ENCODE measurements around the gene LYST.
"Not testable (repeated sequence)": the region's sequence is repeated elsewhere in the genome, so short reads cannot be mapped to it uniquely, and the experiment has no call there.

Gene LYST

GRCh38 chr1:235628316-235629005 is 238.2 kb downstream of the LYST start:
- no peak for DNase-seq

DNA sequence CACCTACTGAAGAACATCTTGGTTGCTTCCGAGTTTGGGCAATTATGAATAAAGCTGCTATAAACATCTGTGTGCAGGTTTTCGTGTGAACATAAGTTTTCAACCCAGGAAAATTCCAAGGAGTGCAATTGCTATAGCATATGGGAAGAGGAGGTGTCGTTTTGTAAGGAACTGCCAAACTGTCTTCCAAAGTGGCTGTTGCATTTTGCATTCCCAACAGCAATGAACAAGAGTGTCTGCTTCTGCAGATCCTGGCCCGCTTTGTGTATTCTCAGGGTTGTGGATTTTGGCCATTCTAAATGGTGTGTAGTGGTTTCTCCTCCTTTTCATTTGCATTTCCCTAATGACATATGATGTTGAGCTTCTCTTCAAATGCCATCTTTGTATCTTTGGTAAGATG is 240.9 kb downstream of the LYST start:
- no peak for DNase-seq

DNA sequence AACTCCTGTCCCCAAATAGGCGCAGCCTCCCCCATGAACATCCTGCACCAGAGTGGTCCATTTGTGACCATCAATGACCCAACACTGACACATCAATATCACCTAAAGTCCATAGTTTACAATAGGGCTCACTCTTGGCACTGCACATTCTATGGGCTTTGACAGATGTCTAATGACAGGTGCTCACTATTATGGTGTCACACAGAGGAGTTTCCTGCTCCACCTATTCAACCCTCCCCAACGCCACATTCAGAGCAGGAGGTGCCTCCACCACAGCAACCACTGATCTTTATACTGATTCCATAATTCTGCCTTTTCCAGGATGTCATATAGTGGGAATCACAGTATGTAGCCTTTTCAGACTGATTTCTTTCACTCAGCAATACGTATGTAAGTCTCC is 241.4 kb downstream of the LYST start:
- DNase-seq: no peak

- no peak for DNase-seq
Measured at GRCh38 chr1:235624721-235625333, 241.9 kb downstream of the LYST start.

- DNase-seq: no peak
Measured at GRCh38 chr1:235622936-235623779, 243.5 kb downstream of the LYST start.

- DNase-seq: not testable (repeated sequence)
Measured at GRCh38 chr1:235619149-235619548, 247.6 kb downstream of the LYST start.

GRCh38 chr1:235617808-235618207 is 248.9 kb downstream of the LYST start:
- no peak for DNase-seq

DNA sequence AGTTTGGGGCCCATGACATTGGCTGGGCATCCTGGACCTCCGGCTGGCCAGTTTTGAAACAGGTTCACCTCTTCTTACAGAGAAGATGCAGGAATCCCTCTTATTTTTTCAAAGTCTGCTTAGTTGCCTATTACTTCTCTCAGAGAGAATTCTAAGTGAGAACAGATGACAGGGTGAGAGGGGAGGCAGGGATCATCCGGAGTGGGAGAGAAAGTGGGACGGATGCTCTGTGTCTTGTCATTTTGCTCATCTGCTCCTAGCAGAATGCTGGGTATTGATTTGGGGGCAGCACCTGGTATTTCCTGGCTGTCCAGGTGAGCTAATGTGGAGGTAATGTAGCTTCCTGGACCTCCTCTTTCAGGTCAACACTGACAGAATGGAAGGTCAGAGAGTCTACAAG is 249.6 kb downstream of the LYST start:
- DNase-seq: no peak

GRCh38 chr1:235614442-235614954 is 252.2 kb downstream of the LYST start:
- DNase-seq: no peak

GRCh38 chr1:235613602-235614001 is 253.1 kb downstream of the LYST start:
- no peak for DNase-seq

DNA sequence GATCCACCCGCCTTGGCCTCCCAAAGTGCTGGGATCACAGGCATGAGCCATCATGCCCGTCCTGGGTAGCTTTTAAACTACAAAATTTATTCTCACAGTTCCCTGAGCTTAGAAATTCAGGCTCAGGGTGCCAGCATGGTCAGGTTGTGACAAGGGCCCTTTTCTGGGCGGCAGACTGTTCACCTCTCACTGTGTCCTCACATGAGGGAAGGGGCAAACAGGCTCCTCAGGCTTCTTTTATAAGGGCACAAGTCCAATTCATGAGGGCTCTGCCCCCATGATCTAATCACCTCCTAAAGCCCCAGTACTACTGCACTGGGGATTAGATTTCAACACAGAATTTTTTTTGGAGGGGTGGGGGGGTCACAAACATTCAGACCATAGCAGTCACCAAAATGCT is 253.9 kb downstream of the LYST start:
- no peak for DNase-seq

Measured in NCI-H1092 (cell line).